GM12872 (cell line): Measurements from ENCODE around the gene BMP8A.

ENCODE experiments used
- CTCF ChIP-seq: IDR thresholded peaks from 3 replicates; pipeline ENCODE4 v1.5.1; 2011; ENCODE audit warnings: low read depth, mild to moderate bottlenecking, low read length, moderate library complexity; ENCODE audit not compliant: insufficient read depth

Gene BMP8A

GRCh38 chr1:39522661-39523567, 31.5 kb downstream of the BMP8A start:
- TF ChIP-seq CTCF: no peak

- TF ChIP-seq CTCF: no peak
These were observed 32.7 kb downstream of the BMP8A start for GRCh38 chr1:39524171-39524570.

GRCh38 chr1:39524591-39525365, 33.3 kb downstream of the BMP8A start:
- no peak for TF ChIP-seq CTCF

GRCh38 chr1:39525366-39526165, 34.1 kb downstream of the BMP8A start:
- no peak for TF ChIP-seq CTCF

- no peak for TF ChIP-seq CTCF
These were observed 35.2 kb downstream of the BMP8A start for GRCh38 chr1:39526466-39527189.

GRCh38 chr1:39528082-39528481, 36.6 kb downstream of the BMP8A start:
- no peak for TF ChIP-seq CTCF
